B cell (primary cell): ENCODE data around the gene CSMD2. TPM values are rescaled to one million over a fixed set of nuclear protein-coding genes. Genes with fewer than 3 reads are reported as not detected.

Experiments
- ATAC-seq: fragments of 200-7000 bp; cut with Tn5 transposase; one replicate; pipeline ENCODE4 v1.10.0; 2021; ENCODE audit warnings: low read depth, mild to moderate bottlenecking, moderate number of reproducible peaks, moderate library complexity
- CTCF ChIA-PET: fragments of 350-600 bp; sonication (Branson Sonifier 250); formaldehyde crosslinking; loops from one replicate; lab custom pipeline; 2021; ENCODE audit warnings: antibody characterized with exemption, inconsistent platforms; lab: Charles Lee
- POLR2A ChIA-PET: fragments of 350-600 bp; sonication (Branson Sonifier 250); formaldehyde crosslinking; loops from one replicate; lab custom pipeline; 2021; ENCODE audit warnings: antibody characterized with exemption; lab: Charles Lee
- DNase-seq: peaks from one replicate; pipeline ENCODE4 v3.0.0; 2013
- H2AFZ ChIP-seq: 2 replicates; pipeline ENCODE4 v1.6.1; 2012; ENCODE audit warnings: mild to moderate bottlenecking, low read depth, low read length; ENCODE audit not compliant: insufficient read depth, poor library complexity, severe bottlenecking
- H3K27ac ChIP-seq, 2 donors: 1 replicate in 1 of 2; 2 replicates in 1 of 2; pipeline ENCODE4 v1.5.1; 2012 to 2013; ENCODE audit warnings: low read length in 2 of 2, mild to moderate bottlenecking in 2 of 2, moderate library complexity in 1 of 2
- H3K27me3 ChIP-seq, 4 experiments: fragments of 200-600 bp in 1 of 4; sonication (generic) in 1 of 4; replicated peaks in 1 of 4; 1 replicate in 2 of 4; 2 replicates in 2 of 4; pipeline versions ENCODE4 v1.6.1 to v1.7.0; 2013 to 2016; ENCODE audit warnings: low read length in 3 of 4, mild to moderate bottlenecking in 2 of 4, mixed read lengths in 1 of 4, moderate library complexity in 1 of 4; ENCODE audit not compliant: insufficient read depth in 4 of 4, control insufficient read depth in 3 of 4; ENCODE audit errors: control extremely low read depth in 1 of 4
- H3K36me3 ChIP-seq, 2 experiments: replicated peaks in 1 of 2; 1 replicate in 1 of 2; 2 replicates in 1 of 2; pipeline versions ENCODE4 v1.6.1 to v1.7.1; 2013; ENCODE audit warnings: low read length in 1 of 2; ENCODE audit not compliant: insufficient read depth in 2 of 2, control insufficient read depth in 1 of 2; ENCODE audit errors: control extremely low read depth in 1 of 2, extremely low read depth in 1 of 2
- H3K4me1 ChIP-seq, 2 donors: fragments of 200-600 bp in 1 of 2; sonication (generic) in 1 of 2; 1 replicate in 1 of 2; 2 replicates in 1 of 2; pipeline versions ENCODE4 v1.5.1 to v1.6.1; 2013 to 2017; ENCODE audit warnings: low read length in 2 of 2; ENCODE audit not compliant: control insufficient read depth in 2 of 2, insufficient read depth in 2 of 2
- H3K4me2 ChIP-seq: replicated peaks from 2 replicates; pipeline ENCODE3; 2012; ENCODE audit warnings: mild to moderate bottlenecking, low read depth, low read length; ENCODE audit not compliant: poor library complexity, severe bottlenecking
- H3K4me3 ChIP-seq, 5 experiments: fragments of 200-600 bp in 1 of 5; sonication (generic) in 1 of 5; 1 replicate in 3 of 5; 2 replicates in 2 of 5; pipeline versions ENCODE4 v1.5.1 to v1.7.0; 2011 to 2016; ENCODE audit warnings: low read length in 4 of 5, mild to moderate bottlenecking in 4 of 5, low read depth in 2 of 5, control low read depth in 1 of 5, moderate library complexity in 1 of 5; ENCODE audit not compliant: insufficient read depth in 1 of 5; ENCODE audit errors: control extremely low read depth in 1 of 5, extremely low read depth in 1 of 5
- H3K79me2 ChIP-seq: fragments of 200-600 bp; sonication (generic); one replicate; pipeline ENCODE4 v1.6.0; 2016; ENCODE audit warnings: low read length; ENCODE audit not compliant: control insufficient read depth, insufficient read depth
- H3K9ac ChIP-seq: fragments of 200-600 bp; sonication (generic); 2 replicates; pipeline ENCODE4 v1.6.1; 2017; ENCODE audit warnings: mild to moderate bottlenecking, low read length, moderate library complexity
- H3K9me3 ChIP-seq, 3 donors: one replicate each; pipeline versions ENCODE4 v1.6.1 to v1.7.1; 2013; ENCODE audit warnings: low read length in 2 of 3; ENCODE audit not compliant: control insufficient read depth in 2 of 3, insufficient read depth in 1 of 3; ENCODE audit errors: control extremely low read depth in 1 of 3
- H4K20me1 ChIP-seq: 2 replicates; pipeline ENCODE4 v1.6.0; 2012; ENCODE audit warnings: mild to moderate bottlenecking, low read length; ENCODE audit not compliant: insufficient read depth, control insufficient read depth, poor library complexity, severe bottlenecking
- H3K27ac Mint-ChIP-seq: one replicate; pipeline ENCODE4 v1.8.0; 2021; ENCODE audit warnings: mixed read lengths
- H3K27me3 Mint-ChIP-seq: one replicate; pipeline ENCODE4 v1.8.0; 2021; ENCODE audit warnings: mixed read lengths
- H3K4me1 Mint-ChIP-seq: one replicate; pipeline ENCODE4 v1.8.0; 2021; ENCODE audit warnings: mixed read lengths
- H3K4me3 Mint-ChIP-seq: one replicate; pipeline ENCODE4 v1.8.0; 2021; ENCODE audit warnings: mixed read lengths
- H3K9me3 Mint-ChIP-seq: one replicate; pipeline ENCODE4 v1.8.0; 2022; ENCODE audit warnings: mixed read lengths; ENCODE audit not compliant: insufficient read depth
- EZH2 ChIP-seq: IDR thresholded peaks from 2 replicates; pipeline ENCODE4 v1.6.1; 2012; ENCODE audit warnings: borderline replicate concordance, low read depth, mild to moderate bottlenecking, moderate library complexity, low read length; ENCODE audit not compliant: insufficient read depth, poor library complexity, severe bottlenecking
- WGBS: methylation state at CpG from one replicate; pipeline ENCODE4 v1.1.5; 2013; ENCODE audit warnings: missing lambda C conversion rate; ENCODE audit not compliant: insufficient coverage; 5-methylcytosine and 5-hydroxymethylcytosine counted together
- intact Hi-C: fragments of 100-400 bp; cut with micrococcal nuclease; formaldehyde crosslinking; loops from one replicate; pipeline ENCODE4 v1.10.0; 2022
- polyA plus RNA-seq: library from polyadenylated mRNA; depleted of rRNA; stranded (reverse); fragments of >200 nt; gene quantifications from 2 replicates; pipeline ENCODE4 v1.2.3, GENCODE V29; 2012
- total RNA-seq, 2 donors: library from RNA; stranded (reverse); fragments of 120-200 nt in 1 of 2; gene quantifications; 1 replicate in 1 of 2; 2 replicates in 1 of 2; pipeline versions ENCODE4 v1.2.3 to v1.2.4, GENCODE V29; 2013 to 2022
- TF ChIP-seq, protein P1 (sequence below): fragments of 200-600 bp; IDR thresholded peaks from one replicate; pipeline ENCODE4 v1.8.0; 2022; ENCODE audit warnings: antibody characterized with exemption, mild to moderate bottlenecking

Gene CSMD2
- total and polyA plus RNA-seq, 2 donors (not counting 1 experiment from before 2014, with no cell fraction given): not detected

DNA sequence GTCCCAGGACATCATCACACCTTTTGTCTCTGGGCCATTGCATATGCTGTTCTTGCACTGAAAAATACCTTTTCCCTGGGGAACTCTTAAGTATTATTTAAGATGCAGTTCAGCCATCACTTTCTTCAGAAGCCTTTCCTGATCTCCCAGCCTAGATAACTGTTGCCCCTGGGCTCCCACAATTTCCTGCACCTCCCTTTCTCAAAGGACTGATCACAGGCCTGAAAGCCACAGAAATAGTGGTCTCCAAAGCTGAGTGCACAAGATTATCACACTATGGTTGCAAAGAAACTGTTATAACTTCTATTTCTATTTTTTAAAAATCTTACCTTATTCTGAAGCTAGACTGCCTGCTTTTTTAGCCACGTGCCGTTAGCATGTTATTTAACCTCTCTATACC, 695.3 kb downstream of the CSMD2 start:
- Histone ChIP-seq H3K36me3 (no peaks in the 10 kb centered on the region), H3K27me3 (no peaks in the 10 kb centered on the region), H4K20me1 (no peaks in the 10 kb centered on the region), H3K9ac (no peak overlapping the region), H3K27ac (no peak overlapping the region), H3K79me2 (no peaks in the 10 kb centered on the region), H3K9me3 (no peaks in the 10 kb centered on the region), H2AFZ (no peak overlapping the region), H3K4me1 (peaks cover 8 to 20% of the 10 kb centered on the region in 2 donors), H3K4me3 (no peak overlapping the region), H3K4me2 (no peak overlapping the region)
- ChIA-PET CTCF (interaction anchor here (0.9 to 8.9 kb wide), 6 partner anchors 9 to 174 kb away, joined by 3 to 210 read pairs (median 8); no protein-coding TSS in a partner anchor), POLR2A (interaction anchor here (0.6 kb wide), 1 partner anchor 479 kb away, joined by 6 read pairs; no protein-coding TSS in a partner anchor)
- peaks cover 21% of the 10 kb centered on the region for H3K4me1 Mint-ChIP-seq
- H3K9me3 Mint-ChIP-seq: no peaks in the 10 kb centered on the region
- WGBS: no CpG with 5 or more reads among the region's 2 CpGs
- H3K27ac Mint-ChIP-seq: no peak overlapping the region
- ATAC-seq (no peak), DNase-seq (no peak)
- H3K4me3 Mint-ChIP-seq: no peak overlapping the region
- intact Hi-C loops: loop anchor here (1.0 kb wide), 2 partner anchors 8 to 101 kb away; no protein-coding TSS in a partner anchor
- H3K27me3 Mint-ChIP-seq: no peaks in the 10 kb centered on the region
- TF ChIP-seq, protein P1, sequence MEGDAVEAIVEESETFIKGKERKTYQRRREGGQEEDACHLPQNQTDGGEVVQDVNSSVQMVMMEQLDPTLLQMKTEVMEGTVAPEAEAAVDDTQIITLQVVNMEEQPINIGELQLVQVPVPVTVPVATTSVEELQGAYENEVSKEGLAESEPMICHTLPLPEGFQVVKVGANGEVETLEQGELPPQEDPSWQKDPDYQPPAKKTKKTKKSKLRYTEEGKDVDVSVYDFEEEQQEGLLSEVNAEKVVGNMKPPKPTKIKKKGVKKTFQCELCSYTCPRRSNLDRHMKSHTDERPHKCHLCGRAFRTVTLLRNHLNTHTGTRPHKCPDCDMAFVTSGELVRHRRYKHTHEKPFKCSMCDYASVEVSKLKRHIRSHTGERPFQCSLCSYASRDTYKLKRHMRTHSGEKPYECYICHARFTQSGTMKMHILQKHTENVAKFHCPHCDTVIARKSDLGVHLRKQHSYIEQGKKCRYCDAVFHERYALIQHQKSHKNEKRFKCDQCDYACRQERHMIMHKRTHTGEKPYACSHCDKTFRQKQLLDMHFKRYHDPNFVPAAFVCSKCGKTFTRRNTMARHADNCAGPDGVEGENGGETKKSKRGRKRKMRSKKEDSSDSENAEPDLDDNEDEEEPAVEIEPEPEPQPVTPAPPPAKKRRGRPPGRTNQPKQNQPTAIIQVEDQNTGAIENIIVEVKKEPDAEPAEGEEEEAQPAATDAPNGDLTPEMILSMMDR: no peak
- TF ChIP-seq EZH2: no peak

DNA sequence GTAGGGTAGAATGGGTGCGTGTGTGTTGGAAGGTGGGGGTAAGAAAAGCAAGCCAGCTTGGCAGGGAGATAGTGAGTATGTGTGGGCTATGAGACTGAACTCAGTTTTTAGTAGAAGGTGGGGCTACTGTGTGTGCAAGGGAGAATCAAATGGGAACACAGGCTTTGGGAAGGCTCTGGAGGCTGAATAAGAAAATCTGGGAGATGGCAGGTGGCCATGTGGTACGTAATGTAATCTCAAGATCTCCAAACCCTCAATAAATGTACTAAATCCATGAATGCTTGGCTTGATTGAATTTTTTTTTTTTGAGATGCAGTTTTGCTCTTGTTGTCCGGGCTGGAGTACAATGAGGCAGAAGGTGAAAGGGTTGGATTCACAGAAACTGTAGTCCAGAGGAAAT, 696.1 kb downstream of the CSMD2 start:
- intact Hi-C loops: no loop called here
- Mint-ChIP-seq H3K27me3 (no peaks in the 10 kb centered on the region), H3K4me1 (peaks cover 22% of the 10 kb centered on the region), H3K9me3 (no peaks in the 10 kb centered on the region), H3K27ac (no peak overlapping the region), H3K4me3 (no peak overlapping the region)
- POLR2A ChIA-PET: no interaction called here
- Histone ChIP-seq H3K4me3 (no peak overlapping the region), H3K79me2 (no peaks in the 10 kb centered on the region), H3K27ac (no peak overlapping the region), H3K9ac (no peak overlapping the region), H3K9me3 (no peaks in the 10 kb centered on the region), H3K4me2 (no peak overlapping the region), H2AFZ (no peak overlapping the region), H3K27me3 (no peaks in the 10 kb centered on the region), H3K4me1 (peaks cover 8 to 20% of the 10 kb centered on the region in 2 donors), H3K36me3 (no peaks in the 10 kb centered on the region), H4K20me1 (no peaks in the 10 kb centered on the region)
- CTCF ChIA-PET: interaction anchor here (1.1 to 8.9 kb wide), 7 partner anchors 8 to 331 kb away, joined by 3 to 210 read pairs (median 4); no protein-coding TSS in a partner anchor
- DNase-seq: no peak
- 98% methylated on average over 2 of the region's 3 CpGs for WGBS
- no peak for ATAC-seq
- TF ChIP-seq, protein P1: no peak
- TF ChIP-seq EZH2: no peak
